Measurements from ENCODE around the gene POLR3A.

DNA sequence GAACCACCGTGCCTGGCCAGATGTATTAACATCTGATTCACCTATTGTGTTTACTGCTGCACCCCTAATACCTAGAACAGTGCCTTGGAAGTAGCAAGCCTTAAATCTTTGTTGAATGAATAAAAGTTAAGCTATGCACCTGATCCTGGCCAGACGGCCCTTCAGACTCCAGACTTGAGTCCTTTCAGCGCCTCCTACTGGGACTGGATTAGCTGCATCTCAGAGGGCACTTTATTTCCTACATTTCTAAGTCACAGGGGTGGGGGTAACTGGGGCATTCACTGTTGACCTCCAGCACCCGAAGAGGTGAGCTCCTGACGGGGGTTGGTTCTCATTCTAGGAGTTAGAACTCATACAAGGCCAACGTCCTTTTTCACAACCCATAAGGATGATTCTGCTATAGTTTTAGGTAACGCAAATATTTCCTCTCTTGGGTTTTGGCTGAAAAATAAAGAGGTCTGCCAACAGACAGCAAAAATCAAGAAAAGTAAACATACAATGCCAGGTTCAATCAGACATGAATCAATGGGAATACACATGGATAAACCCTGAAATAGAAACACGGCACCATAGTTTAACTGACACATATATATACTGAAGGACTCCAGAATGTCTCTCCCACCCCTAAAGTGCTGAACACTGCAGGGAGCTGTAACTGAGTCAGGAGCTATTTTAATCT, 54.8 kb downstream of the POLR3A start:
- TF ChIP-seq GATA2 (IDR thresholded peaks at IDR 0.05; ENCODE audit: low read depth, low read length): no peak
- TF ChIP-seq GATA3 (IDR thresholded peaks at IDR 0.05; ENCODE audit: low read depth, low read length): no peak
